G401.6 (cell line): ENCODE results near the gene SMIM24.

Experiments used
- FAIRE-seq: peaks from 2 replicates; lab custom pipeline; 2012; peaks lifted over from hg19 to GRCh38; lab: Jason Lieb, UNC

SMIM24 gene

GRCh38 chr19:3474010-3474409, 6.3 kb downstream of the SMIM24 start:
- no peak for FAIRE-seq

- FAIRE-seq = no peak
These were observed 8.2 kb downstream of the SMIM24 start for GRCh38 chr19:3471954-3472655.

- no peak for FAIRE-seq
These were observed 9.7 kb downstream of the SMIM24 start for GRCh38 chr19:3470500-3471128.

- FAIRE-seq = no peak
These were observed 10.5 kb downstream of the SMIM24 start for GRCh38 chr19:3469638-3470499.

GRCh38 chr19:3468211-3468610, 12.1 kb downstream of the SMIM24 start:
- FAIRE-seq = no peak

- no peak for FAIRE-seq
These were observed 12.7 kb downstream of the SMIM24 start for GRCh38 chr19:3467437-3468198.

GRCh38 chr19:3466635-3467034, 13.7 kb downstream of the SMIM24 start:
- no peak for FAIRE-seq

- no peak for FAIRE-seq
These were observed 14.8 kb downstream of the SMIM24 start for GRCh38 chr19:3465552-3465951.

- no peak for FAIRE-seq
These were observed 15.6 kb downstream of the SMIM24 start for GRCh38 chr19:3464587-3465235.

- FAIRE-seq = no peak
These were observed 16.4 kb downstream of the SMIM24 start for GRCh38 chr19:3463714-3464586.

- FAIRE-seq = no peak
These were observed 17.2 kb downstream of the SMIM24 start for GRCh38 chr19:3462991-3463713.

- no peak for FAIRE-seq
These were observed 20.3 kb downstream of the SMIM24 start for GRCh38 chr19:3459965-3460582.

- no peak for FAIRE-seq
These were observed 21.0 kb downstream of the SMIM24 start for GRCh38 chr19:3459089-3459881.

- FAIRE-seq = no peak
These were observed 21.9 kb downstream of the SMIM24 start for GRCh38 chr19:3458229-3459088.

GRCh38 chr19:3457528-3458228, 22.6 kb downstream of the SMIM24 start:
- no peak for FAIRE-seq

- no peak for FAIRE-seq
These were observed 23.3 kb downstream of the SMIM24 start for GRCh38 chr19:3456925-3457527.
